HG02970 (cell line): ENCODE measurements around the gene OBP2B.
"Not testable (repeated sequence)": the region's sequence is repeated elsewhere in the genome, so short reads cannot be mapped to it uniquely, and the experiment has no call there.

Source experiments
- ATAC-seq: cut with Tn5 transposase; IDR thresholded peaks from one replicate; pipeline ENCODE4 v1.9.1; 2021; ENCODE audit warnings: mild to moderate bottlenecking, moderate library complexity, moderate number of reproducible peaks; ENCODE audit not compliant: unreplicated experiment, low FRiP score

The OBP2B gene

DNA sequence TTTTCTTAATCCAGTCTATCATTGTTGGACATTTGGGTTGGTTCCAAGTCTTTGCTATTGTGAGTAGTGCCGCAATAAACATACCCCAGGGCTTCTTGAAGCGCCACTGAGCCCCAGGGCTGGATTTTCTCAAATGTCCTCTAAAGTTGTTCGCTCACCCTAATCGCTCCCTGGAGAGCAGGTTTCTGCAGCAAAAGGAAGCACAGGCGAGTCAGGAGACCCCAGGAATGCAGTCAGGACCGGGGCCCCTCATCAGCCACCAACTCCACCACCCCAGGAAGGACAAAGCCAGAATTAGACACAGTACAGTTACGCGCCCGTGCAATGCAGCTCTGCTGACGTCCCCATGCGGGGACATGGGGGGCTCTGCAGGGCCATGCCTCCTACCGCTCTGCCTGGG, 15.7 kb upstream of the OBP2B start:
- ATAC-seq = no peak

DNA sequence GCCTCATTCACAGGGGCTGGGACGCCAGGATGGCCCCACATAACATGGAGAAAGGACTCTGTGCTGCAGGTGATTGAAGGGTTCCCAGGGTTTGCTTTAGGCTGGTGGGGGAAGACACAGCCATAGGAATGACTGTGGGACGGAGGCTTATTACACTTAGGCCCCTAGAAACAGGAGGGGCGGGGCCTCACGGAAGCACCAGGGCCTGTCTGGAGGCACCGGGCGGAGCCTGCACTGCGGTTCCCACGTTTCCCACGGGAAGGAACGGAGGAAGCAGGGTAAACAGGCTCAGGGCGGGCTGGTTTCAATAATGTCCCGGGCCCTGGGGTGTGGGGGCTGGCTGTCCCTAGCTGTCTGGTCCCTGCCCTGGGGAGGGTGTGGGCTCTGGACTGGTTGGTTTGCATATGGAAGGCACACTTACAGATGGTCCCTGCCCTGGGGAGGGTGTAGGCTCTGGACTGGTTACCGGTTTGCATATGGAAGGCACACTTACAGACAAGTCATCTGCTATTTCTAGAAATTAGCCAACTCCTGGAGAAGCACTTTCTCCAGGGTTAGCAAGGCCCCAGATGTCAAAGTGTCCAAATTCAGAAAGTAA, 14.2 kb upstream of the OBP2B start:
- ATAC-seq = not testable (repeated sequence)

DNA sequence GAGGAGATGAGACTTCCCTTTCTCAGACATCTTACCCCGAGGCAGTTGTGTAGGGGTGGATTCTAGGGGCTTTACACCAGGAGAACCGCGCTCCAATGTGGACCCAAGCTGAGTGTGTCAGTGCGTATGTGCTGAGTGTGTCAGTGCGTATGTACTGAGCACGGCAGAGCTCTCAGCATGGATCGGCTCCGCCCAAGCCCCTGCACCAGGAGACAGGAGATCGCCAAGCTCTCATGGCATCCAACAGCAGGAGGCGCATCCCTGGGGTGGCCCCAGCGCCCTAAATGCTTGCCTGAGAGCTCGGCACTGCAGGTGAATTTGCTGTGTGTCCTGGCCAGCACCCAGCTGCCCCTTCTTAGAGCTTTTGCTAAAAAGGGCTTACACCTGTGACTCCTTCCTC, 12.9 kb upstream of the OBP2B start:
- not testable (repeated sequence) for ATAC-seq

DNA sequence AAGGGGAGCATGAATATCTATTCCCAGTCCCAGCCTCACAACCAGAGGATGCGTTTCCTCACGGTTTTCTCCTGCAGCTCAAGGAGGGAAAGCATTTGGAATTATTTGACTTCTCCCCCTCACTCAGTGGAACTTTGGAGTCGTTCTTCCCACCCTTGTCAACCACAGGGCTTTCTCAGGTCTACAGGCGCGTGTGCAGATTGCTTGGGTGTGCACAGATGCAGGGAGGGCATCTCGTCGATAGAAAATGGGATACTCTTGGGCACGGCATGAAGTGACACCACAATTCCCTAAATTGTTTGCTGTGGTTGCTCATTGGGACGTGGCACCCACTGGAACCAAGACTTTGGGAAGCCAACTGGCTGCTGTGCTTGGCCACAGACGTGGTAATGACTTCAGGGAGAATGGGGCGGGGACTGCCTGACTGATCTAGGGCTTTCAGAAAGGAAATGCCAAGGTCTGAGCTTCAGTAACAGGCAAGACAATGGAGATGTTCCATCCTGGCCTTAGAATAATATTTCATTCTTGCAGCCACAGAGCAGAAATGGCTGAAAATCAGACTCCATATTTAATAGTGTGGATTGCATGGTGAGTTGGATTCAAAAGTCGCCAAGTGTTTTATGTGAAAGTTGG, 12.2 kb upstream of the OBP2B start:
- no peak for ATAC-seq

DNA sequence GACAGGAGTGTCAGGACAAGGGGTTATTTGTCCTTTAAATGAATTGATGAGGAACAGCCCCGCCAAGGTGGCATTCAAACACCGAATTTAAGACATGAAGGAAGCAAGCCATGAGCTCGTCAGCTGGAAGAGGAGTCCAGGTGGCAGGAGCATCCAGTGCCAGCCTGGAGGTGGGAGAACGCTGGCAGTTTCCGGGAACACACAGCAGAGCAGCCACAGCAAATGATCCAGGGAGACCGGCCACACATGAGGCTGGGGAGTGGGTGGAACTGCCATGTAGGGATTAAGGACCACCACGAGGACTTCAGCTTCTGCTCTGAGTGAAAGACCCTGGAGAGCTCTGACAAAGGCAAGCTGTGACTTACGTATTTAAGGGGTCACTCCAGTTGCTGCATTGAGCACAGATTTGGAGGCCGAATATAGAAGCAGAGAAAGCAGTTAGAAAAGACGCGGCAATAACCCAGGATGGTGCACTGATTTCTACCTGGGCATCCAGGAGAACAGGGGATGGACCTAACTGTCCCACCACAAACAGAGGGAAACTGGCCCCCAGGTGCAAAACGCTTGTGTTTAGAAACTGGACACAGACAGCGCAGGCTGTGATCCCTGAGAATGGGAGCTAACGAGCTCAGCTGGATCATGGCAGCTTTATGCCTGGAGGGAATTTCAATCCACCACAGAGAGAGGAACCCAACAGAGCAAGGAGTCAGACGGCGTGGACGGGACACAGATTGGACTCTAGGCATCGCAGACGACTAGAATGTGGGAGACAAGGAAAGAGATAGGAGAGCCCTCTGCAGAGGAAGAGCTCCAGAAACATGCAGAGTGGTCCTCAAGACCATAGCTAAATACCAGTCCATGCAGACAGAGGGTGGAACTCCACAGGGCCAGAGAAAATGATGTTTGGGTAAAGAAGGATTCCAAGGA, 9.3 kb upstream of the OBP2B start:
- ATAC-seq = not testable (repeated sequence)

DNA sequence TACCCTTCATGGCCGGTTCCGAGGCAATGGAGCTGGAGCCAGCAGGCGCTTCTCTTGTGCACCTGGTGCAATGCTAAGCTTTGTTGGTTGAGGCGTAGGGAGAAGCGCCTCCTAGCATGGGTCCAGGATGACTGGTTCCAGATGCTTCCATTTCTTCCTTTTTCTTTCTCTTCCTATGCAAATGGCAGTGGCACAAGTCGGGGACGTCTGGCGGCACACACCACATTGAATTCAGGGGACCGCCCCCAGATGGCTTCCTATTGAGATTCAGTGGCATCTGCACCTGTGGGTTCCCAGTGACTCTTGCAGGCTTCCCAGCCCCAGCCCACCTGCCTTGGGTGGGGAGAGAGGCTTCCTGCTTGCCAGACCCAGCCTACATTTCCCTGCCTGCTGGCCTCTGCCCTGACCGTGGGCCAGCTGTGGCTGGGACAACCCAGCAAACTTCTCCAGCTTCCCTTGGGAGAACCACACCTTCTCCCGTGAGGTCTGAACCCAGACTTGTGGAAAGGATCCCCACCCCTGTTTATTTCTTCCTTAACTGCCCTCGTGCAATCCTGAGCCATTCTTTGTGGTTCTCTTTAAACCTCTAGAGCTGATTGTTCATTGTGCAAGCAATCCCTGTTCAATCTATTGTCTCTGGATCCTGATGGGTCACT, 8.4 kb upstream of the OBP2B start:
- ATAC-seq = not testable (repeated sequence)

DNA sequence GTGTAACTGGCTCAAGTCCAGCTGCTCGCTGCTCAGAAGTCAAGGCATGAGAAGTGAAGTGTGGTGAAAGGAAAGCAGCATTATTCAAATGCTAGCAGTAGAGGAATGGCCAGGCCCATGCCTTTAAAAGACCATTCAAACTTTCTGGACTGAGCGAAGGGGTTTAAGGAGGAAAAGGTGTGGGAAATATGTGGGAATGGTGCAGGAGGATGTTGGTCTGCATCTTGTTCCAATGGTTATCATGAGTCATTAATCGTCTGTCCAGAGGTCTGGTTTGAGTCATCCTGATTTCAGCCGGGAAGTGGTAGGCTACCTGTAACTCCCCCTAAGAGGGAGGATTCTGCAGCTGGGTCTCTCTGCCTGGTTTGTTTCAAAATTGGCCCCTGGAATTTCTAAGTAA, 5.2 kb upstream of the OBP2B start:
- ATAC-seq = not testable (repeated sequence)

DNA sequence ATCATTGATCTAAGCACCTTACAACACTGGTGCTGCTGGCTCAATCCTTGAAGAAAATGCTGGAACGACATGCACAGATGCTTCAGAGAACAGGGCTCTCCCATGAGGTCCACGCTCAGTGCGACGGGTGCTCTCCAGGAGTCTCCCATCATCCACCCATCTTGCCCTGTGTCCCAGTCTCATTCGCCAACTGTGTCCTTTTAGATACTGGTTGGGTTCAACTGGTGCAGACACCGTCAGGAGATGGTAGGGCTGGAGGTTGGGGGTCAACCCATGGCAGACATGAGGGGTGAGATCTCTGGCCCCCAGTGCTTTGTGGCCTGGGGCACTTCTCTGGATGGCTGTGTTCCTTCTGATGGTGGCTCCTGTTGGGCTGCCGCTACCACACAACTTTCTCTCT, 1.6 kb upstream of the OBP2B start:
- no peak for ATAC-seq

DNA sequence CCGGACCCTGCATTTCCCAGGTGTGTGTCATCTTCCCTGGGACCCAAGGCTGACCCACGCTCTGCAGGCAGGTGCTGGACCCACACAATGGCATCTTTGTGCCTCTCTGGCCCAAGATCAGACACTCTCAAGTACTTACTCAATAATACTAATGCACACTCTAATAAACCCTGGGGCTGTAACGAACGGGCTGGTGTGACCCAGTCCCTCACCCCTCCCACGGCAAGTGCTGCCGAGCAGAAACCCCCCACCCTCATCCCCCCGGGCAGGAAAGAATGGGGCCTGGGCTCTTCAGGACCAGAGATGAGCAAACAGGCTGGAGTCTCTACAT, 1.1 kb upstream of the OBP2B start:
- no peak for ATAC-seq

DNA sequence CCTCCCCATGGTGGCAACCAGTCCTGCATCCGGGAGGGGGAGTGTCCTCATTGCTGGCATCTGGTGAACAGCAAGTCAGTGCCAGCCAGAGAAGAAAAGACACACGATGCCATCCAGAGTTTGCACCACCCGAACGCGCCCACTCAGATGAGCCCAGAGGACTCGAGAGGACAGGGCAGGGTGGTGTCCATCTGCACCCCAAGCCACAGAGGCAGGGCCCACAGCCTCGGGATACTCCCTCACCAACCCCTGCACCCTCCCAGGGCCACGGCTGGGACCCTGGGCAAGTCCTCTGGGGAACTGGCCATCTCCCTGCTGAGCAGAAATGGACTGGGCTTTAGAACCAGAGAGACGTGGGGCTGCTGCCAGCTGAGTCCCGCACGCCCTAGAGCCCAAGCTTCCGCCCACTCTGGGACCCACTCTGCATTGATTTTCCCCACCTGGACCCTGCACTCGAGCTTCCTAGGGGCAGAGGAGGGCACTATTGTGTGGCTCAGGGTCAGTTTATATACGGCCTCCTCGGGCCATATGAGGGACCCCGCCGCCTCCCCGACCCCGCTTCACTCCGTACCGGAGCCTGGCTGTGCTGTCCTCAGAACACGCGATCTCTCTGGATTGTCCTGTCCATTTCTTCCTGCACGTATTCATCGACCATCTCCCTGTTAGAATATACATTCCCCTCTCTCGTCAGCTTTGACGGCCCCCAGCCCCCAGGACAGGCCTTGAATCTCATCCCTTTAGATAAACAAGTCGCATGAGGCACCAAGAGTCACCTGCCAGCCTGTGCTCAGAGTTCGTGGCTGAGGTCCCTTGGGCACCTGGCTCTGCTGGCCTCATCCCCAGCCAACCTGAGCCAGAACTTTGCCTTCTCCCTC, 514 bp upstream of the OBP2B start:
- ATAC-seq = not testable (repeated sequence)

DNA sequence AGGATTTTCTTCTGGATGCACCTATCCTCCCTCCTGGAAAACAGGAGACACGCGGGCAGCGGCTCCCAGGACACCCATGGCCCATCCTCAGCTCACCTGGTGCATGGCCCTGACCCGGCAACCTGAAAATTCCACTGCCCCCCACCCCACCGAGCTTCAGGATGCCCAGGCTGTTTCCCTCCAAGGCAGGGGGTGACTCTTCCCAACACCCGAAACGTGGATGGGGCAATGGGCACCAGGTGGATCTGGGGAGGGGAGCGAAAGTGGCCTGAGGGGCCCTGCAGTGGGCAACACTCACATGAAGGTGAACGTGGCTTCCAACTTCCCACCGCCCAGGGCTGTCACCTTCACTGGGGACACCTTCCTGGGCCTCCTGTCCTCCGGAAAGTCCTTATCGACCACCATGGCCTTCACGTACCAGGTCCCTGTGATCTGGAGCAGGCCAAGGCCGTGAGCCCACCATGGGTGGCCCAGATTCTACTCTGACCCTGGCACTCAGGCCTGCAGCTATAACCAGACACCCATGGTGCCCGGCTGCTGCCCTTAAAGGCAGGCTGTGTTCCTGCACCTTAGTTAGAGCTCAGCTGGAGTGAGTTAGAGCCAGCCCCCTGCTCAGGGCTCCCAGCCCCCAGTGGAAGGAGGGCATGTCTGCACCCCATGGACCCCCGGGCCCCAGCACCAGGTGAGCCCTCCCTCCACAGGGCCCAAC, 725 bp downstream of the OBP2B start:
- ATAC-seq = not testable (repeated sequence)

DNA sequence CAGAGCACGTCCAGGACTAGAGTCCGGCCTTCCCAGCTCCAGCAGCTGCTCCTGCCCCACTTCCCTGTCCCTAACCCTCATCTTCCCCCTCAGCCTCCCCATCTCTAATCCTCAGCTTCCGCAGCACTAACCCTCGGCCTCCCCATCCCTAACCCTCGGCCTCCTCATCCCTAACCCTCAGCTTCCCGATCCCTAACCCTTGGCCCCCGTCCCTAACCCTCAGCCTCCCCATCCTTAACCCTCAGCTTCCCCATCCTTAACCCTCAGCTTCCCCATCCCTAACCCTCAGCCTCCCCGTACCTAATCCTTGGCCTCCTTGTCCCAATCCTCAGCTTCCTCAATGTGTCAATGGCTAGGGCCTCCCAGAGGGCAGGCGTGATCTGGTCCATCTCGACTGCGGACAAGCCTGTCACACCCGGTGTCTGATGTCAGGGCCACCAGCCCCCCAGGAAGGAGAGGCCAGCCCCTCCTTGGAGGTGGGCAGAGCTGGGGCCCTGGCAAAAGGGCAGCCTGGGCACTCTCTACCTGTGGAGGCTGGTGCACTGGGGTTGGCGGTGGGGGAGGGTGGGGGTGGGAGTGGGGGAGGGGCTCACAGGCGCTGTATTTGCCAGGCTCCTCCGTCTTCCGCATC, 1.4 kb downstream of the OBP2B start:
- ATAC-seq = no peak

DNA sequence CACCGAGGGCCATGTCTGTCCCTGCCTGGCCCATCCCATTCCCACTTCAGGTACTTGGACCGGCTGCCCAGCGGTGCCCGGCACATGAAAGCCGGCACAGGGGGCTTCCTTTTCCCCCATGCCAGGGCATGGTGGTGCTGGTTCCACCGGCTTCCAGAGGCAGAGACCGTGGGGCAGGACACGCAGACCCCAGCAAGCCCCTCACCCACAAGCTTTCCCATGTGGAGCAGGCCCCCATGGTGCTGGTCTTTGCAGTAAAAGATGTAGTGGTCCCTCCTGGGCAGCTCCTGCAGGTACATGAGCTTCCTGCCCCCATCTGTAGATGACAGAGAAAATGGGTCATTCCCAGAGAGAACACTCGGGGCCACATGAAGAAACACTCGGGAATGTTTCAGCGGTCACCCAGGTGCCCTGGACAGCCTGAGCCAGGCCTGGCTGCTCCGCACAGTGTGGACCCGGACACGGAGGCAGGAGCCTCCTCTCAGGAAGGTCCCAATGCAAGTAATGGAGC, 2.0 kb downstream of the OBP2B start:
- ATAC-seq = no peak

DNA sequence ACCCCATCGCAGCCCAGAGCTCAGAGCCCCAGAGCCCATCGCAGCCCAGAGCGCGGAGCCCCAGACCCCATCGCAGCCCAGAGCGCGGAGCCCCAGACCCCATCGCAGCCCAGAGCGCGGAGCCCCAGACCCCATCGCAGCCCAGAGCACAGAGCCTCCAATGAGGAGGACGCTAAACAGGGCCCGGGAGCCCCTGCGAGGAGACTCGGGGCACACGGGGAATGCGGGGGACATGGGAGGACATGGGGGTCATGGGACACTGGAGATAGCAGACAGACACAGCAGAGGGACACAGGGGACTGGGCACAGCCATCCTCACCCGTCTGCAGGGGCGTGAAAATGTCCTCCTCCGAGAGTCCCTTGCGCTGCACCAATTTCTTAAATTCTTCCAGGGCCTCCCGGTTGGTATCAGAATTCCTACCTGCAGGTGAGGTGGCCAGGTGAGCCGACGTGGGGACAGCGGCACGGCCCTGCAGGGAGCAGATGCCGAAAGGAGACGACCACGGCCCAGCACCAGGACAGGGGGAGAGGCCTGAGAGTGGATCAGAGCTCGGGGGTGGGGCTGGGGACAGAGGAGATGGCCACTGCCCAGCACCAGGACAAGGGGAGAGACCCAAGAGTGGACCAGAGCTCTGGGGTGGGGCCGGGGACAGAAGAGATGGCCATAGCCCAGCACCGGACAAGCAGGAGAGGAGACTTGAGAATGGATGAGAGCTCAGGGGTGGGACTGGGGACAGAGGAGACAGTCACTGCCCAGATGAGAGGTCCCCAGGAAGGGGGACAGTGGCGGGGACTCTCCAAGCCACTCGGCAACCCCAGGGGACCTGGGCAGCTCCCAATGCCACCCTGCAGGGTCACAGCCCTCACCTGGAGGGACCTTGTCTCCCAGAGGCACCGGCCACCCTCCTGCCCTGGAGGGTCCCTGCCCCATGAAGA, 2.8 kb downstream of the OBP2B start:
- ATAC-seq = no peak

DNA sequence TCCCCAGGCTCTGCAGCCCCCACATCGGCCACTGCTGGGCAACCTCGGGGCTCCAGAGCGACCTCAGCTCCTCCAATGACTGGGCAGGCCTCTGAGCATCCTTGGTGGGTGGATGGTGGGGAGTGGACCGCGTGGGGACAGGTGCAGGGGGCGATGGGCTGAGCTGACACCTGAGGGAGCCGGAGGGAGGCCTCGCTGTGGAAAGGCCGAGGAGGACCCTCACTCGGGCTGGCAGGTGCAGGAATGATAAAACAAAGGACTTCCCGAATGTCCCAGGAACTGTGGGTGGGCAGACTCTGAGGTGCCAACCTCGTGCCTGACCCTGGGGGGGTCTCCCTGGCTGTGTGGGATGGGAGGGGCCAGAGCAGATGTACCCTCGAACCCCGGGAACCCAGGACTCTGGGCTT, 3.6 kb downstream of the OBP2B start:
- not testable (repeated sequence) for ATAC-seq

DNA sequence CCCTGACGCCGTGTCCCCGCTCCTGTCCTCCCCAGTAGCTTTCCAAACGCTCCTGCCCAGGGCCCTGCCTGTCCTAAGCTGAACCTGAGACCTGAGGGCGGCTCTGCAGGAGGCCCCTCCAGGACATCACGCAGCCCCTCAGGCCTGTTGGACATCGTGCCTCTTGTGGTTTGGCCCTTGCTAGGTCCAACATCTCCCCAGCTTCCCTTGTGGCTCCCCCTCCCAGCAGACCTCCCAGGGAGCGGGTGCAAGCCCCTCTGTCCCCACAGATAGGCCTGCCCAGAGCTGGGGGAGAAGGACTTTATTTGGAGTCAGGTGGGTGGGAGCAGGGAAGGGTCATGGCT, 4.1 kb downstream of the OBP2B start:
- ATAC-seq = no peak

DNA sequence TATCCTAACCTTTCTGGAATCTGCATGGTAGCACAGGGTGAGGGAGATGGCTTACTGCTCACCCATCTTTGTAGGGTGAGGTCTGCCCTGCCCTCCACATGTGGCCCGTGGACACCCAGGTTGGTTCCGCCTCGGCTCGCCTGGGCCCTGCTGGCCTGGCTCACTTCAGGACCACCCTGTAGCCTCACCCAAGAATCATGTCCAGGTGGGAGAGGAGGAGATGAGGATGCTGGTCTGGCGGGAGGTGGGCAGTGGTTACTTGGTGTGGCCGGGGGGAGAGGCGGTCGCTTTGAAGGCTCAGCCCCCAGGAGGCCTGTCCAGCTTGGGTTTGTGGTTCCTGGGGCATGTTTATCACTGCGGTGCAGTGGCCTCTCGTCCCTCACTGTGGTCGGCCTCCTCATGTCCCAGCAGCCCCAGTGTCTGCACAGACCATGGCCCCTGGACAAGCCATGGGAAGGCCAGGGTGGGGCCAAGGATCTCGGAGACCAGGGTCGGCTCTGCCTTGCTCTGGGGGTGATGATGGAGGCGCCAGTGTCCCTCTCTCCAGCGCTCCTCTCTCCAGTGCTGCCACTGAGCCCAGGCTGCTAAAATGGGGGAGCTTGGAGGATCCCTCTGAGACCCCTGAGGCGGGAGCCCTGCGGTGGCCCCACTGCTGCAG, 4.6 kb downstream of the OBP2B start:
- ATAC-seq = no peak
